Ovary (tissue), 3 donors: ENCODE results near the gene RBBP7.

Experiments
- CTCF ChIP-seq, 3 donors: fragments of 450-650 bp in 2 of 3; fragments of 200-600 bp in 1 of 3; IDR thresholded peaks; one replicate each; pipeline versions ENCODE4 v1.5.1 to v1.8.0; 2016 to 2022; ENCODE audit warnings: antibody characterized with exemption in 3 of 3, mild to moderate bottlenecking in 1 of 3
- EP300 ChIP-seq: sonication (generic); formaldehyde crosslinking; IDR thresholded peaks from one replicate; pipeline ENCODE4 v1.6.1; 2017; ENCODE audit warnings: antibody characterized with exemption
- POLR2A ChIP-seq: fragments of 450-650 bp; IDR thresholded peaks from one replicate; pipeline ENCODE4 v1.6.1; 2017; ENCODE audit warnings: antibody characterized with exemption, mild to moderate bottlenecking, moderate library complexity
- donor health status: DM: no; HTN: no; CAD: no.

- TF ChIP-seq CTCF (IDR thresholded peaks at IDR 0.05) (no peak), EP300 (no peak), POLR2A (no peak)
Observed at GRCh38 chrX:16851421-16851820, 18.7 kb downstream of the RBBP7 start.
